GM23248 (cell line): ENCODE results near the gene TBC1D8.

Experiments
- EZH2 ChIP-seq: fragments of 200-600 bp; sonication (generic); IDR thresholded peaks from 2 replicates; pipeline ENCODE4 v1.6.1; 2018; ENCODE audit warnings: antibody characterized with exemption, mild to moderate bottlenecking; ENCODE audit not compliant: insufficient read depth, poor library complexity, severe bottlenecking
- EZH2phosphoT487 ChIP-seq: fragments of 200-600 bp; sonication (generic); IDR thresholded peaks from 2 replicates; pipeline ENCODE4 v1.6.1; 2018; ENCODE audit warnings: antibody characterized with exemption, moderate library complexity, mild to moderate bottlenecking, low read depth; ENCODE audit not compliant: insufficient read depth

- TF ChIP-seq EZH2phosphoT487 = no peak
- no peak for TF ChIP-seq EZH2
Observed at GRCh38 chr2:100983684-100984310, 167.4 kb downstream of the TBC1D8 start.
